ENCODE measurements around the gene HECTD4.

- TF ChIP-seq CTCF (IDR thresholded peaks at IDR 0.05), result no peak
- TF ChIP-seq EP300 (IDR thresholded peaks at IDR 0.05), result no peak
Measured at GRCh38 chr12:112314981-112315380, 67.2 kb downstream of the HECTD4 start.

All from suprapubic skin (tissue), 3 donors.